GM12875 (cell line): Measurements from ENCODE around the gene EPB41L4A.

ENCODE experiments used
- H3K4me3 ChIP-seq: one replicate; pipeline ENCODE4 v1.5.1; 2011; ENCODE audit warnings: low read depth, low read length, control low read depth
- CTCF ChIP-seq: IDR thresholded peaks from 2 replicates; pipeline ENCODE4 v1.5.1; 2011; ENCODE audit warnings: low read depth, mild to moderate bottlenecking, control low read depth, inconsistent platforms, low read length, moderate library complexity, borderline replicate concordance; ENCODE audit not compliant: insufficient read depth

Gene EPB41L4A

GRCh38 chr5:112344540-112344939, 74.5 kb downstream of the EPB41L4A start:
- H3K4me3 ChIP-seq, result no peak overlapping the region
- TF ChIP-seq CTCF, result no peak

GRCh38 chr5:112342389-112342788, 76.7 kb downstream of the EPB41L4A start:
- TF ChIP-seq CTCF, result no peak
- H3K4me3 ChIP-seq, result no peak overlapping the region

- no peak for TF ChIP-seq CTCF
- H3K4me3 ChIP-seq, result no peak overlapping the region
These were observed 79.3 kb downstream of the EPB41L4A start for GRCh38 chr5:112339761-112340160.

GRCh38 chr5:112338681-112339337, 80.3 kb downstream of the EPB41L4A start:
- no peak overlapping the region for H3K4me3 ChIP-seq
- TF ChIP-seq CTCF, result no peak

GRCh38 chr5:112333331-112333781, 85.7 kb downstream of the EPB41L4A start:
- no peak for TF ChIP-seq CTCF
- H3K4me3 ChIP-seq, result no peak overlapping the region

GRCh38 chr5:112331892-112332291, 87.2 kb downstream of the EPB41L4A start:
- TF ChIP-seq CTCF, result no peak
- no peak overlapping the region for H3K4me3 ChIP-seq

- H3K4me3 ChIP-seq, result no peak overlapping the region
- no peak for TF ChIP-seq CTCF
These were observed 89.5 kb downstream of the EPB41L4A start for GRCh38 chr5:112329419-112330090.
